Right renal pelvis (tissue), 4 donors: ENCODE results near the gene MAPRE3. TPM values are rescaled to one million over a fixed set of nuclear protein-coding genes. Genes with fewer than 3 reads are reported as not detected.

Source experiments
- DNase-seq, 4 donors: peaks; one replicate each; pipeline ENCODE4 v3.0.0-alpha.2; 2013; ENCODE audit warnings: low read depth in 4 of 4, low spot score in 3 of 4, missing footprints in 1 of 4
- polyA plus RNA-seq, 4 donors: library from polyadenylated mRNA; unstranded; fragments of 120-200 nt; gene quantifications; one replicate each; pipeline ENCODE4 v1.2.1, GENCODE V29; 2013; ENCODE audit not compliant: insufficient read length in 4 of 4

The MAPRE3 gene
- polyA plus RNA-seq, 4 donors, result 13.8 to 16.8 (median 14.4) TPM

DNA sequence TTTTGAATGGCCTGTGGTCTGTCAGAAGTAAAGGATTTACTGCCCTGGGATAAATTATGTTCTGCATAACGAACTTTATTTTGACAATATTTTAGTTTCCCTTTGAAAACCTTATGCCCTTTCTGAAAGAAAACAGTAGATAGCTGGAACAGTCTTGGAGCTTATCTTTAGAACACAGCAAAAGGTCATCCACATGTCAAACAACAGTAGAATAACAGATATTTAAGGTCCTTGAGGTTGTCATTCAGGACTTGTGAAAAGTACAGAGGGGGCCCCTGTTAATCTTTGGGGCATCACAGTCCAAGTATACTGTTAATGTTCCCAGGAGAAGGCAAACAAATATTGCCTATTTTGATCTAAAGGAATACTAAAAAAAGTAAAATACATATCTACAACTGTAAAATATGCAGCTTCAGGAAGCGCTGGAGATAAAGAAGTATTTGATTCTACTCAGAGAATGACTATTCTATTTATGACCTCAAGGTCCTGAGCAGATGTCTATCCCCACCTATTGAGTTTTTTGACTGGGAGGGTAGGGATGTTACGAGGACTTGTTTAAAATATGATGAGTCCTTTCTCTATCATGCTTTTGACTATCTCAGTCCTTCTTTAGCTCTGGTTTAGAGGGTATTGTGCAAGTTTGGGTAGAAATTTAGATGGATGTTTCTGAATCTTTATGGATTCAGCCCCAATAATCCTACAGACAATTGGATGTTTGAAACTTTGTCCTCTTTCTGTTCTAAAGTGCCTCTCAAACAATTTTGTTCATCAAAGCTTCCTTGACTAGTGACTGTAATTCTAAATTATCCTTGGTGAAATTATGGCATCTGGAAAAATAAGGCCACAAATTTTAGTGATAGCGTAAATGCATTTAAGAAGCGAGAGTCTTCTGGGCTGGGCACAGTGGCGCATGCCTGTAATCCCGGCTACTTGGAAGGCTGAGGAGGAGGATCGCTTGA, 37.3 kb downstream of the MAPRE3 start:
- DNase-seq, result no peak

DNA sequence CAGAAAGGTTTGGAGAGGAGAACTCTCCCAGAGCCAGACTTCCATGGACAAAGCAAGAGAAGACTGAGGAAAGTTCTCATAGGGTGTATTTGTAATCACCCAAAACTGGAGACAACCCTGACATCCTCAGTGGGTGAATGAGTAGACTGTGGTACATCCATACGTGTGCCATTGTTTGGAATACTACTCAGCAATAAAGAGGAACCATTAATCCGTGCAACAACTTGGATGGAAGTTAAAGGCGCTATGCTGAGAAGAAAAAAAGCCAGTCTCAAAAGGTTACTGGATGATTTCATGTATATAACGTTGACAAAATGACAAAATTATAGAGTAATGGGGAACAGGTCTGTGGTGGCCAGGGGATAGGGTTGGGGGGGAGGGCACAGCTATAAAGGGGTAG, 38.2 kb downstream of the MAPRE3 start:
- DNase-seq, result no peak

DNA sequence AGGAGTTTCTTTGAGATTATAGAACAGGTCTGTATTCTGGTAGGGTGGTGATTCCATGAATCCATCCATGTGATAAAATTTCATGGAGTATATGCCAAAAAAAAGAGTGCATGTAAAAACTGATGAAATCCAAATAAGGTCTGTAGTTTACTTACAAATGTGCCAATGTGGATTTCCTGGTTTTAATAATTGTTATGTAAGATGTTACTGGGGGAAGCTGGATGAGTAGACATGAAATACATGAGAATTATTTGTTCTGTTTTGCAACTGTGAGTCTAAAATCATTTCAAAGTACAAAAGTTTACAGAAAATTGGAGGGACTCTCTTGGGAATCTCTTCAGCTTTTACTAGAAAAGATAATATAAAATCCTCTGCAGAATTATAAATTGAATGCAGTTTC, 38.6 kb downstream of the MAPRE3 start:
- no peak for DNase-seq

DNA sequence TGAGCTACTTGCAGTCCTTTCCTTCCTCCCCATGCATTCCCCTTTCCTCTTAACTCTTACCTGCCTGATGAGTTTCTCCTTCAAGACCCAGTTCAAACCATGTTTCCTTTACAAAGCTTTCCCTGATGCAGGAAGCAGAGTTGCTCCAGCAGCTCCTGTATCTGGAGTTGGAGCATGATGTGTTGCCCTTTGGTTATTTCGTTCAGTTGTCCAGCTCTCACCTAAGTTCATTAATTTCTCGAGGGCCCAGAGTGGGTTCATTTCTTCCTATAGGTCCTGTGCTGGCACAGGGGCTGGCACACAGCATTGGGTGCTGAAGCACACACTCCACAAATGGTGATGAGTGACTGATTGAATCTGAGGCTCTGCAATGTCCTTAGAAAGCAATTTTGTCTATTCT, 39.3 kb downstream of the MAPRE3 start:
- DNase-seq, result no peak

DNA sequence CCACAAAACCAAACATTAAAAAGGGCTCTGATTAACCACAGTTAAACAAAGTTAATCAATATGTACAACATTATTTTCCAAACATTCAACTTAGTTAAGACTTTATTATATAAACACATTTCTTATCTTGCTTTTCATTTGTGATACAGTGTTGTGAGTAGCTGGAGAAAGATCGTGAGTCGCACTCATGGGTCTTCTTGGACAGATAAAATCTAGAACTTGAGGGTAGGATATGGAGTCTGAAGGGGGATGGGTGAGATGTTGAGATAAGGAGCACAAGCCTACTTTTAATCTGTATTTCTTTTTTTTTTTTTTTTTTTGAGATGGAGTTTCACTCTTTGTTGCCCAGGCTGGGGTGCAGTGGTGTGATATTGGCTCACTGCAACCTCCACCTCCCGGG, 39.7 kb downstream of the MAPRE3 start:
- no peak for DNase-seq

DNA sequence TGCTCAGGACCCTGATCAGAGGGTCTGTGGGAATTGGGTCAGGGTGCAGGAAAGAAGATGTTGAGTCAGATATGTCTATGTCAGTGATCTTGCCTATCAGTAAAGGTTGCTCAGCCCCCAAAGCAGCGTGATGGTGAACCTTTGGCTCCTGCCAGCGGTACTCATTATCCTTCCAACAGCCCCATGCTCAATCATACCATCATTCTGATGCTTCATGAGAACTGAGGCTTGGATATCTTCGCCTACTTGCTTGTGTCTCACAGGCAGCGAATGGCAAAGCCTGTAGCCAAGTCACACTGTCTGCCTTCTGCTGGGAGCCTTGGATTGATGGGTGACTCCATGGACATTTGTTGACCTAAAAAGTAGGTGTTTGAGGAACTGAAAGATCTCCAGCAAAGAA, 43.3 kb downstream of the MAPRE3 start:
- DNase-seq, result no peak

DNA sequence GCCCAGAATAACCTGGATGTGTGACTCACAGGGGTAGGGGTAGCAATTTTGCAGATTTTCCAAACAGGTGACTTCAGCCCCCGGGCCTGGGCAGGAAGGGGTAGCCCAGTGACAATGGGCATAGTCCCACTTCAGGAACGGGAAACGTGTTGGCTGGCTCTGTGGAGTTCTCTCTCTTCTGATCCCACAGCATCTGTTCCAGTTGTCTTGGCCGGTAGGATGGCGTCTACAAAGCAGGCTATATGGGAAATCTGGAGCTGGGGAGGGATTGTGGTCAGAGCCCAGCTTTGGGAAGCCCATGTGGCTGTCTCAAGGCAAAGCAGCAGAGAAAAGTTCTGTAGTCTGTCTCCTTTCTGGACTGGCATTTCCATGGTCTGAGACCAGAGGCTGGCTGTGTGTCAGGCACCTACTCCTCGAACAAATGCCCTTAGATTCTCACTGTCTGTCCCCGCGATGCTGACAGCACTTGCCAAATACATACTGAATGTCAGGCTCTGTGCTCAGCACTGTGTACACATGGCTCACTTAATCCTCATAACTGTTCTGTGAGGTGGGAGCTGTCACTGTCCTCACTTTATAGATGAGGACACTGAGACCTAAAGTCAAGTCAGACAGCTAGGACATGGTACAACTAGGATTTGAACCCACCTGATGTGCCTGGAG, 44.5 kb downstream of the MAPRE3 start:
- DNase-seq, result no peak

DNA sequence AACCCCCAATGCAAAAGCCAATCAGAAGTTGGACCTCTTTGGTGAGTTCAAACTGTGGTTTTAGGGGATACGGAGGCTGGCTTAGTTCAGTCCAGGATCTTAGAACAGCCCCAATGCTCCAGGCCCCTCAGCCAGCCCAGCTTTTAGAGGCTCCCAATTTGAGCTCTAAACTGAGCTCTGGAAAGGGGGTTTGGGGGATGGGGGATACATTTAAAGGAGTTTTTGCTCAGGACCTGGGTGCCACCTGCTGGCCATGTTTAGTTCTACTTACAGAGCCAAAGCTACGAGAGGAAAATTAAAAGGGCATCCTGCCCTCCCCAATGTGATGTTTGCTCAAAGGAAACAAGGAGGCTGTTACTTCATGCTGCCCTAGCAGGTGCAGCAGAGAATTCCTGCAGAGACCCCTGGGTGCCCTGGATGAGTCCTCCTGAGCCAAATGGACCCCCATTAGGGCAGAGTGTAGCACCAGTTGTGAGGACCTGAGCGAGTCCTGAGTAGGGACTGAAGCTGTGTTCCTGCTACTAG, 46.4 kb downstream of the MAPRE3 start:
- peak in 1 of 4 donors; percentile 33 for DNase-seq

DNA sequence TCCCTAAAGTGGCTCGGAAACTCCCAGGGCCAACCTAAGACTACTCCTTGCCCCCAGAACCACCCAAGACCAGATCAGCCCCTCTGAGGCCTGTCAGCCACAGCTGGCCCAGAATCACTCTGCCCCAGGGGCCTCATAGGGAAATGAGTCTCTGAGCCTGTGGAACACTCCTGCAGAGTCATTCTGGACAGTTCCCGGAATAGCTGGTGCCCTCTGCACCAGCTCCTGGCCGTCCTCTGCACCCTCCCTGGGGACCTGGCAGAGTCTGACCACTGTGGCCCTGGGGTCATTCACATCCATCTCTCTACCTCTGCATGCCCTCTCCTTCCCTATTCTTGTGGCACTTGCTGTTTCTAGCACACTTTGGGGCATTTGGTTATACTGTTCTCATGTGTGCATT, 47.7 kb downstream of the MAPRE3 start:
- no peak for DNase-seq

DNA sequence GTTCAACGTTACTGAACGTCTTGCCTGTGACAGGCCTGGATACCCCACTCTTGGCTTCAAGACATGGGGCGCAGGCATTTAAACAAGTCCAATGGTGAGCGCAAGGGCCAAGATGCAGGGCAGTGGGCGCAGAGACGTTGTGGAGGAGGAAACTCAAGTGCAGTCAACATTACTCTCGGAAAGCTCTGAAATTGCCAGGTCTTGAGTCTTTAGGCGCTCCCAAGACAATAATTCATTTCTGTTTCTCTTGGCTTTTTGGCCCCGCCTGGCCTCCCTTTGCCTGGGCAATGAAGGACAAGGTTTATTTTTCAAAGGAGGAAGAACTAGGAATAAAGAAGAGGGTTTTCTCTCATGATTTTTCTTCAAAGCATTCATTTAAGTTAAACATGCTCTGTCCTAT, 49.0 kb downstream of the MAPRE3 start:
- DNase-seq, result no peak

DNA sequence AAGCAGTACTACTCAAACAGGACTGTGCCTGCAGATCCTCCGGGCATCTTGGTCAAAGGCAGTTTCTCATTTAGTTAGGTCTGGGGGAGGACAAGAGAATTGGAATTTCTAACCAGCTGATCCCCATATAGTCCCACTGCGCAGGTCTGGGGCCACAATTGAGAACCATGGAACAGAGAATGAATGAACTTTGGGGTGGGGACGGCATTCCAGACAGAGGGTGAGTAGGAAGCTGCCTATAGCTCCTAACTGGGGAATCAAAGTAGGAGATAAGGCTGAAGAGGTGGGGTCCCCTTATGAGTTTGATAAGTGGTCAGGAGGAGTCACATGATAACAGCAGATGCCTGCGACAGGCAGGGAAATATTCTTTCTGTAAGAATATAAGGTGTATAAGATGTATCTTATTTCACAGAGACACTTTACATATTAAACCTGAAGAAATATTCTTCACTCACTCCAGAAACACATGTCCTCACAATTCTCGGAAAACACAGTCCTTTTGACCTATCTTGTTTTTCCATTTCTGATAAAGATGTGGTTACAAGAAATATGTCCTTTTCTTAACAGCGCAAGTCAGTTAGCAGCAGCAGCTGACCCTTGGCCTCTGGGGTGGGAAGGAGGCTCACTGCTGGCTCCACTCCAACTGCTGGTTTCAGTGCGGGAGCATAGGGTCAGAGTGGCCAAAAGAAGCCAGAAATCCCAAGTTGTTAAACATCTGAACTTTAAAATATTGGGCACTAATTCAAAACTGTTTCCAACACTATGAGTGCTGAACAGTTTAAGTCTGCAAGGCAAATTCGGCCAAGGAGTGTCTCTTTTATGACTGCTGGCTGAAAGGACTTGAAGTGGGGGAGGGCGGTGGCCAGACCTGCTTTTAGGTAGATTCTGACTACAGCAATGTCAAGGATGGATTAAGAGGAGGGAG, 49.8 kb downstream of the MAPRE3 start:
- DNase-seq, result no peak

DNA sequence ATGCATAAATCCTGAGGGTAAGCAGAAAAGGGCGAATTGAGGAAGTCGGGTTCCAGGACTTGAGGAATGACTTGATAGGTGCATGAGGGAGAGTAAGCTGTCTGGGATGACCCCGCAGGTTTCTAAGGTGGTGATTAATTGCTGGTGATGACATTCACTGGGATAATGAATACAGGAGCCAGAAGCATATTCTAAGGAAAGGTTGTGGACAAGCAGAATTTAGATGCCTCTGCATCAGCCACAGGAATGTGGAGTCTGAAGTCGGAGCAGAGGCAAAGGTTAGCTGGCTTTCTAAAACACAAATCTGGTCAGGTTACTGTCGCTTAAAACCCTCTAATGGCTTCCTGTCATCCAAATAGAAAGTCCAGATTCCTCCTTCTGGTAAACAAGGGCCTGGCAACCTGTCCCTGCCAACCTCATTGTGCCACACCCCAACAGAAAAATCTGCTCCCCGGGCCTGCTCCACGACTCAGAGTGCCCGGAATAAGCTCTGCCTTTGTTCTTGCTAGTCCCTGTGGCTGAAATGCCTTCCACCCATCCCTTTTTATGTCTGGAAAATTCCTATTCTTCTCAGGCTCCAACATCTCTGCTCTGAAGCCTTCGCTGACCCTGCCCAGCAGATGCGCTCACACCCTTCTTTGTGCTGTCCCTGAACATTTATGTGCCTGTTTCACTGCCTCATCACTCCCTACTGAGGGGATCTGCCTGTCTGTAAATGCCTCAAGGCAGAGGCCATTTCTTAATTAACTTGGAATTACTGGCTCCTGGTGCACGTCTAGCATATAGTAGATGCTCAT, 51.0 kb downstream of the MAPRE3 start:
- no peak for DNase-seq

DNA sequence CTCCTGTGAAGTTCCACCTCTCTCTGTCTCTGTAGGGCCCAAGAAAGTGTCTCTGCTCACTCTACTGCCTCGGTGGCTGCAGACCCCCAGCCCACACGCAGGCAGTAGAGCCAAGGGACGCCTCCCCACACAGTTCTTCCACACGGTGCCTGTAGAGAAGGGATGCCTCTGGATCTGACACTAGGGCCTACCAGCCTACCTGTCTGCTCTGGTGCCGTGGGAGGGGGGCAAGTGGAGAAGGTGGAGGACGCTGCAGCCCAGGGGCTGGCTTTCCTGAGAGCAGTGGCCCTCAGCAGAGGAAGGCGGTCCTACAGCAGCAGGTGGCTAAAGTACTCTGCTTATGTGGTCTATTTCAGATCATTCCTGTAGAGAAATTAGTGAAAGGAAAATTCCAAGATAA, 53.3 kb downstream of the MAPRE3 start:
- DNase-seq, result no peak

DNA sequence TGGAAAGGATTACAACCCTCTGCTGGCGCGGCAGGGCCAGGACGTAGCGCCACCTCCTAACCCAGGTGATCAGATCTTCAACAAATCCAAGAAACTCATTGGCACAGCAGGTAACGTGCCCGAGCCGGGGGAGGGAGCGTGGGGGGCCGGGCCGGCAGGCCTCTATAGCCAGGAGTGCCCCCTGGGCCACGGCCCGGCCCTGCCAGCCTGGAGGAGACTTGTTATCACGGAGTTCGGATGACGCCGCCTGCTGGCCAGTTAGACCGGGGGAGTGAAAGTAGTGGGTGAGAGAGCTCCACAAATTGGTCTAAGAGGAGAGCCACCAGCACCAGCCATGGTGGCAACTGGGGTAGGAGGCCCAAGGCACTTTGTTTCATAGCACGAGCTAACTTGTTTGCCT, 53.8 kb downstream of the MAPRE3 start:
- no peak for DNase-seq

DNA sequence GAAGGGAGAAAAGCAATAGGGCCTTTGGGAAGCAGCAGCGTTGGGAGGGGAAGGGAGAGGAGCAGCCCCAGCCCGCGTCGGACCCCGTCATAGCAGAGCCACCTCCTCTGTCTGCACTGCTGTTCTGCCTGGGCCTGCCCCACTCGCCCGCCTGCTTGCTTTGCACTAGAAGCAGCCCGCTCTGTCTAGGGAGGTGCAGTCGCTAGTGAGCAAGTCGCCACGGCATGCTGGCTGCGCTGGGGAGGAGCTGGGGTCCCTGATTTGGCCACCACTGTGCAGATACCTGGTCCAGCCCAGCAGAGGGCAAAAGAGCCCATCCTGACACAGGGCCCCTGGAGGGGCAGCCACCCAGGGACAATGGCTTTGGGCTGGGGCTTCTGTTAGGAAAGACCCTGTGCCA, 54.4 kb downstream of the MAPRE3 start:
- no peak for DNase-seq

DNA sequence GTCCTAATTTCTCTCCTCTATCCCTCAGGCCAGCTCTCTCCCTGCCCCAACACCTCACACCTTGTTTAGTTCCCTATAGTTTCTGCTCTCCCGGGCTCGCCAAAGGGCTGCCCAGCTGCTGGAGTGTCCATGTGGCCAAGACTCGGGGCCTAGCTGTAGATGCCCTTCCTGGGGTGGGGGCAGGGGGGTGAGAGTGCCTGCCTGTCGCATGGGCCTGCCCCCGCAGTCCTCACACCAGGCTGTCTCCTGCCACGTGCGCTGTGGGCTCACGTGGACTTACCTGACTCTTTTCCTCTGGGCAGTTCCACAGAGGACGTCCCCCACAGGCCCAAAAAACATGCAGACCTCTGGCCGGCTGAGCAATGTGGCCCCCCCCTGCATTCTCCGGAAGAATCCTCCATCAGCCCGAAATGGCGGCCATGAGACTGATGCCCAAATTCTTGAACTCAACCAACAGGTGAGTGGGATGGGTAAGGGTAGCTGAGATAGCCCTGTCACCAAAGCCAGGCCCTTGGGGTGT, 54.9 kb downstream of the MAPRE3 start:
- DNase-seq, result no peak

DNA sequence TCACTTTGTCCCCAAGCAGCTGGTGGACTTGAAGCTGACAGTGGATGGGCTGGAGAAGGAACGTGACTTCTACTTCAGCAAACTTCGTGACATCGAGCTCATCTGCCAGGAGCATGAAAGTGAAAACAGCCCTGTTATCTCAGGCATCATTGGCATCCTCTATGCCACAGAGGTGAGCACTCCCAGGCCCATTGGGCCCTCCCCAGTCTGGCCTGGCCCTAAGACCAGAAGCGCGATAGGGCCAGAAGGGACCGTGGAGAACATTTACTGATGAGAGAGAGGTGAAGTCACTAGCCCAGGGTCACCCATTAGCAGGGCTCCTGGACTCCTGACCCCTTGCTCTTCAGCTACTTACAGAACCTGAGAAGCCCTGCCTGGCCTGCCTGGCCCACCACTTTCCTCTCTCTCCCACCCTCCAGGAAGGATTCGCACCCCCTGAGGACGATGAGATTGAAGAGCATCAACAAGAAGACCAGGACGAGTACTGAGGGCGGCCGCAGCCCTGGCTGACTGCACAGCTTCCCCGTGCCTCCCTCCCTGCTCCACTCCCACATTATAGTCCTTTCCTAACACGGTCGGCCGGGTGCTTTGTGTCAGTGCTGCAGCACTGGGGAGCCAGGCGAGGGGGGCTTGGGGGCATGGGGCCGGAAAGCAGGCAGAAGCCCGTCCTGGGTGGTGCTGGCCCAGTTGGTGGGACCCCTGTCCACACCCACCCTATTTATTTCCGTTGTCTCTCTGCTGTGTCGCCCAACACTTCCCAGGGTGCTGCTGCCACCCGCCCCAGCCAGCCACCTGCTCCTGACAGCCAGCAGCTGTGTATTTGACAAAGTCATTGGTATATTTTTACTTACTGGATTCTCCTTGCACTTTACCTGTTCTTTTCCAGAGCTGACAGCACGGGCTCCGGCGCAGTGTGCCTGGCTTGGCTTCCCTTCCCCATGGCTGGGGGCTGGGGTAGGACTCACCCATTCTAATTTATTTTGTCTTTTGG, 55.7 kb downstream of the MAPRE3 start:
- DNase-seq, result no peak

DNA sequence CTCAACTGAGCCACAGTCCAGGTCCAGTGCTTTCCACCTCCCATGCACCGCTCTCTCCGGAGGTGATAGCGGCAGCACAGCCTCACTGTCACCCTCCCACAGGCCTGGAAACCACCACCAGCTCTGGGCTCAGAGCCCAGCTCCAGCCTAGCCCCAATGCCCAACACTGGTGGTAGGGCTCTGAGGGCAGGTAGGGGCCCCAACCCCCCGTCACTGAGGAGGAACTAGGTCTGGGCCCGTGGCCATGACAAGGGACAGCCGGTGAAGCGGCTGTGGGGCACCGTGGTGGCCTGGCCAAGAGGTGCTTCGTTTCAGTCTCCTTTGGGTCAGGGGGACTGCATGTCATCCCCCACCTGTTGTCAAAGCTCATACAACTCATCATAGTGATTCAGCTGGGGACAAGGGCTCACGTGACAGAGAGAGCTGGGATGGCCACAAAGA, 56.8 kb downstream of the MAPRE3 start:
- no peak for DNase-seq
